Fibroblast of skin of scalp (primary cell): ENCODE data around the gene CHRM5.
A peak's percentile ranks its signal among the peaks of the same experiment; 100 is the strongest.

Experiments used
- DNase-seq: peaks from one replicate; pipeline ENCODE4 v3.0.0-alpha.2; 2013

CHRM5 gene

GRCh38 chr15:34102175-34102925 lies 134.1 kb downstream of the CHRM5 start:
- no peak for DNase-seq

DNA sequence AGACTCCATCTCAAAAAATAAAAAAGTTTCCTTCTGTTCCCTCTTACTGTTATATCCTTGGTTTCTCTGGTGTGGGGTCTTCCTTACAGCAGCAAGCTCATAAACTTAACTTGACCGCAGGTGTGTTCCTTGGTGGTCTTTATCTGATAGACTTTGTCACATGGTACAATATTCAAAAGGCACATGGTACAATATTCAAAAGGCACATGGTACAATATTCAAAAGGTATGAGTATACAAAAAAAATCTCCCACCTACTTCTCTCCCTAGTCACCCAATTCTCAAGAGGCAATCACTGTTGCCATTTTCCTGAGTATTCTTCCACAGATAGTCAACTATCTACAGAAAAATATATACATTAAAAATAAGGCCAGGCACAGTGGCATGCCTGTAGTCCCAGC lies 138.1 kb downstream of the CHRM5 start:
- DNase-seq: no peak

GRCh38 chr15:34107315-34107714 lies 139.0 kb downstream of the CHRM5 start:
- DNase-seq: no peak

DNA sequence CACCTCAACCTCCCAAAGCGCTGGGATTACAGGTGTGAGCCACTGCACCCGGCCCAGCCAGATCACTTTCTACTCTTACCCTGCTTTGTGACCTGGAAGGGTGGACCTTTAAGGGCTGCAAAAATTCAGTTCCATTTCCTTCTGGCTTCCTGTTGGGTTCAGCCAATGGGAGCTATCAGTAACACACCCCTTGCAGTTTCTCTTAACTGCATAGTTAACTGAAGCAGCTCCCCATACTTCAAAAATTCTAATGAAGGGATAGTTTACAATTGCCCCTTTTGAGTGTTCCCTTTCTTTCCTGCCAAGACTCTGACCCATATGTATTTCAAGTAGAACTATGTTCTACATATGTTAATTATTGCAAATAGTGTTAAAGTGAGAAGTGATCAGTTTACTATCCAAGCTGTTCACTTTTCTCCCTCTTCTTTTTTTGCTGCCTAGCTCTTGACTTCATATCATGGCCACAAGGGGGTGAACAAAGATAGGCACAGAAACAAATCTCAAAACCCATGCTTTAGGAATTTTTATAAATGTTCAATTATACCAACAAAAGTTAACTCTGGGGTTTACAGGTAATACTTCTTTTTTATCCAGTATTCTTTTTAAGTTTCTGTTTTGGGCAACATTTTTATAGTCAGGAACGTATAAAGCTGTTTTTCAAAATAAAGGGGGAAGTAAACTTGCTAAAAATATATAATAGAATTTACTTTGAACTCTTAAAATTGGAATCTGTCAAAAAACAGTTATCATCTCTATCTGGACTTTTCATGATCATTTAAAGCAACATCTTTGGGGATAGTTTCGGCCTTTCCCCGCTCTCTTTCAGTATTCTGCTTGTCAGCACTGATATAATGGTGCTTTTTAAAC lies 141.7 kb downstream of the CHRM5 start:
- DNase-seq: peak; percentile 44

DNA sequence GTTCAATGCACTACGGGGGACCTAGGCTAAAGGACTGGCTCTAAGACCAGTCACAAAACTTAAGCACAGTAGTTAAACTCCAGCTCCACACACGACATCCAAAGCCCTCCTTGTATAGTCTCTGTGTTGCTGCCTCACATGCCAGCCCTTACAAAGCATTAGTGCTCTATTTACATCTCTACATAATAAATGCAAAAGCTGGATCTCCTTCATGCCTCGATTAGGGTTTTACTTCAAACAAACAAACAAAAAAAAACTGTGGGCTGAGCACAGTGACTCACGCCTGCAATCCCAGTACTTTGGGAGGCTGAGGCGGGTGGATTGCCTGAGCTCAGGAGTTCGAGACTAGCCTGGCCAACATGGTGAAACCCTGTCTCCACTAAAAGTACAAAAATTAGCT lies 143.2 kb downstream of the CHRM5 start:
- no peak for DNase-seq

- DNase-seq: no peak
These were observed 145.9 kb downstream of the CHRM5 start for GRCh38 chr15:34114215-34114614.

DNA sequence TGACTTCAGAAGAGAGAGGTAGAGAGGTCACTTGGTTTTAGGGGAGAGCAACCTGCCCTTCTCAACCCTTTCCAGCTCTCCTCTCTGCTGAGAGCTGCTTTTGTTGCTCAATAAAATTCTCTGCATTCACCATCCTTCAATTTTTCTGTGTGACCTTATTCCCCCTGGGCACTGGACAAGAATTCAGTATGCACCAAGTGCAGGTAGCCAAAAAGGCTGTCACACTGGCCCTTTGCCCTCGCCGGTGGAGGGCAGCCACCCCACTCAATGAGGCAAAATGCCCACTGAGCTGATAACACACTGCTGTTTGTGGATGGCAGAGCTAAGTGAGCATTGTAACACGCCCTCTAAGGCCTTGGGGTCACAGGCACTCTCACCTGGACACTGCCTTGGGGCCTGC lies 146.4 kb downstream of the CHRM5 start:
- DNase-seq: no peak

- no peak for DNase-seq
These were observed 148.3 kb downstream of the CHRM5 start for GRCh38 chr15:34116620-34117019.
